OCI-LY3 (cell line): ENCODE results near the gene ID1.
"Not testable (repeated sequence)": the region's sequence is repeated elsewhere in the genome, so short reads cannot be mapped to it uniquely, and the experiment has no call there.

ENCODE experiments used
- H2AFZ ChIP-seq: fragments of 200-600, 300-600 bp; shearing (Covaris generic); 2 replicates; pipeline ENCODE4 v1.6.0; 2014; ENCODE audit warnings: antibody characterized with exemption, low read depth, low read length
- H3K27ac ChIP-seq: fragments of 200-600, 300-600 bp; sonication (generic); 2 replicates; pipeline ENCODE4 v1.5.1; 2014; ENCODE audit warnings: mild to moderate bottlenecking, low read length, moderate library complexity, mixed read lengths
- H3K27me3 ChIP-seq: fragments of 200-600, 300-600 bp; sonication (generic); 2 replicates; pipeline ENCODE4 v1.6.1; 2014; ENCODE audit warnings: low read depth, low read length, mixed read lengths
- H3K36me3 ChIP-seq: fragments of 200-600, 300-600 bp; sonication (generic); replicated peaks from 2 replicates; pipeline ENCODE3; 2014; ENCODE audit warnings: low read depth, low read length, mixed read lengths
- H3K4me1 ChIP-seq: fragments of 300-600, 200-600 bp; sonication (generic); 2 replicates; pipeline ENCODE4 v1.6.1; 2014; ENCODE audit warnings: low read length, mixed read lengths
- H3K4me2 ChIP-seq: fragments of 200-600, 300-600 bp; sonication (generic); 2 replicates; pipeline ENCODE4 v1.6.1; 2014; ENCODE audit warnings: low read length, mixed read lengths
- H3K4me3 ChIP-seq: fragments of 300-600, 200-600 bp; sonication (generic); 2 replicates; pipeline ENCODE4 v1.5.1; 2014; ENCODE audit warnings: antibody characterized with exemption, mild to moderate bottlenecking, low read length, moderate library complexity
- H3K79me2 ChIP-seq: fragments of 300-600, 200-600 bp; shearing (Covaris generic); 2 replicates; pipeline ENCODE4 v1.6.1; 2014; ENCODE audit warnings: mild to moderate bottlenecking, low read length, mixed read lengths
- H3K9ac ChIP-seq: fragments of 300-600, 200-600 bp; shearing (Covaris generic); 2 replicates; pipeline ENCODE4 v1.6.0; 2014; ENCODE audit warnings: mild to moderate bottlenecking, low read length, moderate library complexity
- H3K9me3 ChIP-seq: fragments of 200-600, 300-600 bp; shearing (Covaris generic); 2 replicates; pipeline ENCODE4 v1.6.1; 2014; ENCODE audit warnings: low read length, mixed read lengths; ENCODE audit not compliant: insufficient read depth
- H4K20me1 ChIP-seq: fragments of 200-600, 300-600 bp; sonication (generic); 2 replicates; pipeline ENCODE4 v1.6.1; 2016; ENCODE audit warnings: low read length, mixed read lengths; ENCODE audit not compliant: insufficient read depth
- EZH2phosphoT487 ChIP-seq: fragments of 200-600 bp; shearing (Covaris generic); IDR thresholded peaks from 2 replicates; pipeline ENCODE4 v1.6.1; 2018; ENCODE audit warnings: antibody characterized with exemption, mixed run types, low read depth
- TF ChIP-seq, protein P1 (sequence below): fragments of 200-600, 300-600 bp; sonication (generic); IDR thresholded peaks from 2 replicates; pipeline ENCODE4 v1.5.1; 2014; ENCODE audit warnings: antibody characterized with exemption, low read length, low read depth

The ID1 gene

DNA sequence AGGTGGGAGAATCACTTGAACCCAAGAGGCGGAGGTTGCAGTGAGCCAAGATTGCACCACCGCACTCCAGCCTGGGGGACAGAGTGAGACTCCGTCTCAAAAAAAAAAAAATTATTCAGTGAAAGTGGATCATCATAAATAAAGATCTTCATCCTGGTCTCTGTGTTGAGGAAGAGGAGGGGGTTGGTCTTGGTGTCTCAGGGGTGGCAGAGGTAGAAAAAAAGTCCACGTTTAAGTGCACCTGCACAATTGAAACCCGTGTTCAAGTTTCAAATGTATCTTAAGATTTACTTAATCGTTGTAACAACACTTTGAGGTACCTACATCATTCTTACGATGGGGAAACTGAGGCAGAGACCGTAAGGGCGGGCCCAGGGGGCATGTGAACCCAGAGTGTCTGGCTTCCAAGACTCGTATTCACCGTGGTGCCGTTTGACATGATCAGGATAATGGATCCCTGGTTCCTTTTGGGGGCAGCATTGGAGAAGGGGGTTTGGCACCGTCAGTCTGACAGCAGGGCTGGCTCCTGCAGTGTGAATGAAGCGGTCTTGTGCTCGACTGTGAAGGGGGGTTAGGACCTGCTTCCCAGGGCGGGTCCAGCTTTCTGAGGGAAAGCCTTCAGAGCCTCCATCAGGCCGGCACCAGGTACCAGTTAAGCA, 32.9 kb upstream of the ID1 start:
- H2AFZ ChIP-seq, result peak overlapping the region; percentile 10; the same call in 1 of the 2 replicates
- peak overlapping the region; percentile 63 for H3K27ac ChIP-seq
- no peaks in the 10 kb centered on the region for H4K20me1 ChIP-seq
- no peaks in the 10 kb centered on the region for H3K27me3 ChIP-seq
- peak overlapping the region; percentile 77 for H3K9ac ChIP-seq
- H3K36me3 ChIP-seq, result peaks cover 13% of the 10 kb centered on the region
- H3K4me3 ChIP-seq, result peak overlapping the region; percentile 77
- H3K4me2 ChIP-seq, result peak overlapping the region; percentile 87
- H3K79me2 ChIP-seq, result no peaks in the 10 kb centered on the region
- TF ChIP-seq EZH2phosphoT487, result no peak
- TF ChIP-seq, protein P1, sequence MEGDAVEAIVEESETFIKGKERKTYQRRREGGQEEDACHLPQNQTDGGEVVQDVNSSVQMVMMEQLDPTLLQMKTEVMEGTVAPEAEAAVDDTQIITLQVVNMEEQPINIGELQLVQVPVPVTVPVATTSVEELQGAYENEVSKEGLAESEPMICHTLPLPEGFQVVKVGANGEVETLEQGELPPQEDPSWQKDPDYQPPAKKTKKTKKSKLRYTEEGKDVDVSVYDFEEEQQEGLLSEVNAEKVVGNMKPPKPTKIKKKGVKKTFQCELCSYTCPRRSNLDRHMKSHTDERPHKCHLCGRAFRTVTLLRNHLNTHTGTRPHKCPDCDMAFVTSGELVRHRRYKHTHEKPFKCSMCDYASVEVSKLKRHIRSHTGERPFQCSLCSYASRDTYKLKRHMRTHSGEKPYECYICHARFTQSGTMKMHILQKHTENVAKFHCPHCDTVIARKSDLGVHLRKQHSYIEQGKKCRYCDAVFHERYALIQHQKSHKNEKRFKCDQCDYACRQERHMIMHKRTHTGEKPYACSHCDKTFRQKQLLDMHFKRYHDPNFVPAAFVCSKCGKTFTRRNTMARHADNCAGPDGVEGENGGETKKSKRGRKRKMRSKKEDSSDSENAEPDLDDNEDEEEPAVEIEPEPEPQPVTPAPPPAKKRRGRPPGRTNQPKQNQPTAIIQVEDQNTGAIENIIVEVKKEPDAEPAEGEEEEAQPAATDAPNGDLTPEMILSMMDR, result no peak
- H3K4me1 ChIP-seq, result peaks cover 24% of the 10 kb centered on the region
- no peaks in the 10 kb centered on the region for H3K9me3 ChIP-seq

DNA sequence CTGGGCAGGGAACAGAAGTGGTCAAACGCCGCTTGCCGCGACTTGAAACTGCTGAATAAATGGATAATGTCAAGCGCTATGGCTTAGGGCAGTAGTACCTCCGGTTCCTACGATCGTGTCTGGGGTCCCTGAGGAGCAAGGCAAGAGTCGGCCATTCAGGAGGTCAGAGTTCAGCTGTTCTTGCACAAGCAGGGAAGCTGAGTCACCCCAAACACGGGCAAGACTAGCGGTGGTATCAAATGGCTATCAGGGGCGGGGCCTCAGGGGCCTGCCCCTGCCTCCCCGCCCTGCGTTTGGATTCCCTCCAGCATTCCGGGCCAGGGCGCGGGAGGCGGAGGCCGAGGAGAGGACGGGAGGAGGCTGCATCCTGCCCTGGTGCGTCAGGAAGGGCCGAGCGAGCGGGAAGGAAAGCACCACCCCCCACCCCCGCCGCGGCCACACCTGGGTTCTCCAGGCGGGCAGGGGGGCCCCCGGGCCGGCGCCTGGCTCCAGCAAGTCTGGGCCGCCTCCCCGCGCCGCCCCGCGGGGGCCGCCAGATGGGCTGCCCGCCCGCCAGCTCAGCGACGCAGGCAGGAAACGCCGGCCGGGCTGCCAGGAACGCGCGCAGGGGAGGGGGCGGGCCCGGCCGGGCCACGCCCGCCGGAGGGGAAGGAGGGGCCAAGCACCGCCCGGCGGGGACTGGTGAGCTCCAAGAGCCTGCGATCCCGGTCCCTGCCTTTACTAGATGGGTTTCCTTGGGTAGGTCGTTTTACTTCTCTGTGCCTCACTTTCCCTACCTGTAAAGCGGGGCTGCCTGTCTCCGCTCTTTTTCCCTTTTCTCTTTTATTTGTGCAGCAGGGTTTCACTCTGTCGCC, 32.2 kb upstream of the ID1 start:
- TF ChIP-seq EZH2phosphoT487, result no peak
- no peaks in the 10 kb centered on the region for H3K27me3 ChIP-seq
- no peaks in the 10 kb centered on the region for H4K20me1 ChIP-seq
- peak overlapping the region; percentile 77 for H3K4me3 ChIP-seq
- H3K79me2 ChIP-seq, result no peaks in the 10 kb centered on the region
- peaks cover 12% of the 10 kb centered on the region for H3K36me3 ChIP-seq
- H3K4me2 ChIP-seq, result peak overlapping the region; percentile 87
- no peaks in the 10 kb centered on the region for H3K9me3 ChIP-seq
- peak overlapping the region; percentile 63 for H3K27ac ChIP-seq
- peak overlapping the region; percentile 80 for H2AFZ ChIP-seq
- H3K9ac ChIP-seq, result peak overlapping the region; percentile 84
- H3K4me1 ChIP-seq, result peaks cover 24% of the 10 kb centered on the region

DNA sequence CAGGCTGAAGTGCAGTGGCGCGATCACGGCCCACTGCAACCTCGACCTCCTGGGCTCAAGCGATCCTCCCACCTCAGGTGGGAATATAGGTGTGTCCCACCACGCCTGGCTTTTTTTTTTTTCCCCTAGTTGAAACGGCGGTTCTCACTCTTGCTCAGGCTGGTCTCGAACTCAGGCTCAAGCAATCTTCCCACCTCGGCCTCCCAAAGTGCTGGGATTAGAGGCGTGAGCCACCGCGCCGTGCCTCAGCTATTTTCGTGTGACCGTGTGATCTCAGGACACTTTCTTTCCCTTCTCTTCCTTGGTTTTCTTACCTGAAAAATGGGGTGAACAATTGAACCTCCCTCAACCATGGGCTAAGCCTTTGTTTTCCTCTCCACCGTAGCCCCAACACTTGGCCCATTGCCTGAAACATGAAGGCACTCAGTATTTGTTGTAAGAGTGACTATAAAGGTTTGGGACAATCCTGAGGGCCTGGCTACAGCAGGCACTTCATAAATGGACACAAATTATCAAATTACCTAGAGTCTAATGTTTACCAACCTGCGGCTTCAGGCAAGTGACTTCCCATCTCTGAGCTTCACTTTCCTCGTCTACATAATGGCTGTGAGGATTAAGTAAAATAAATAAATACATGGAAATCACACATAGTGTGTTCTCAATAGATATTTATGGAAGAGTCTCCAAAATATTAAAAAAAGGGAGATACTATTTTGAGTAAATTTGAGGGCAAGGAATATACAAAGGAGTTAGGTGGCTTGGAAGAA, 31.4 kb upstream of the ID1 start:
- no peaks in the 10 kb centered on the region for H3K27me3 ChIP-seq
- peaks cover 24% of the 10 kb centered on the region for H3K4me1 ChIP-seq
- peak overlapping the region; percentile 30 for H3K27ac ChIP-seq

DNA sequence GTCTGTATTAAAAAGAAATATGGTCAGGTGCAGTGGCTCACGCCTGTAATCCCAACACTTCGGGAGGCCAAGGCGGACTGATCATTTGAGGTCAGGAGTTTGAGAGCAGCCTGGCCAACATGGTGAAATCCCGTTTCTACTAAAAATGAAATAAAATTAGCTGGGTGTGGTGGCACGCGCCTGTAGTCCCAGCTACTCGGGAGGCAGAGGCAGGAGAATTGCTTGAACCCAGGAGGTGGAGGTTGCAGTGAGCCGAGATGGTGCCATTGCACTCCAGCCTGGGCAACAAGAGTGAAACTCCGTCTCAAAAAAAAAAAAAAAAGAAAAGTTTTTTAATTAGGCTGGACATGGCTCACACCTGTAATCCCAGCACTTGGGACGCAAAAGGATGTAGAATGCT, 30.1 kb upstream of the ID1 start:
- not testable (repeated sequence) for H3K4me3 ChIP-seq, H3K27ac ChIP-seq, H3K9me3 ChIP-seq, H4K20me1 ChIP-seq, H3K36me3 ChIP-seq, H3K4me2 ChIP-seq, H2AFZ ChIP-seq, H3K79me2 ChIP-seq, H3K9ac ChIP-seq, H3K27me3 ChIP-seq
- peaks cover 20% of the 10 kb centered on the region for H3K4me1 ChIP-seq

More for the DNA sequence above, 31.4 kb upstream of the ID1 start:
- peak overlapping the region; percentile 87 for H3K4me2 ChIP-seq
- peak overlapping the region; percentile 84 for H3K9ac ChIP-seq
- H4K20me1 ChIP-seq, result no peaks in the 10 kb centered on the region
- peak overlapping the region; percentile 77 for H3K4me3 ChIP-seq
- H3K9me3 ChIP-seq, result no peaks in the 10 kb centered on the region
- TF ChIP-seq, protein P1, result no peak
- TF ChIP-seq EZH2phosphoT487, result no peak
- H3K79me2 ChIP-seq, result no peaks in the 10 kb centered on the region
- H3K36me3 ChIP-seq, result peaks cover 9% of the 10 kb centered on the region
- peak overlapping the region; percentile 80 for H2AFZ ChIP-seq
